Stimulated activated CD4-positive, alpha-beta T cell treated with anti-CD3 and anti-CD28 coated beads, Interleukin-1b, Interleukin-23, amount 100 ng/mL, for 4 hours (primary cell): ENCODE results near the gene VEZF1.

Source experiments
- DNase-seq, 2 donors: peaks; one replicate each; pipeline ENCODE4 v3.0.0-alpha.2; 2020; ENCODE audit warnings: low read depth in 2 of 2

VEZF1 gene

GRCh38 chr17:57987581-57988300, at the start of gene VEZF1:
Gene VEZF1, minus strand, starts transcription at chr17:57988254. Its CDS starts 143 bp downstream, at chr17:57988111.
- DNase-seq: peak; percentile 68 to 74

DNA sequence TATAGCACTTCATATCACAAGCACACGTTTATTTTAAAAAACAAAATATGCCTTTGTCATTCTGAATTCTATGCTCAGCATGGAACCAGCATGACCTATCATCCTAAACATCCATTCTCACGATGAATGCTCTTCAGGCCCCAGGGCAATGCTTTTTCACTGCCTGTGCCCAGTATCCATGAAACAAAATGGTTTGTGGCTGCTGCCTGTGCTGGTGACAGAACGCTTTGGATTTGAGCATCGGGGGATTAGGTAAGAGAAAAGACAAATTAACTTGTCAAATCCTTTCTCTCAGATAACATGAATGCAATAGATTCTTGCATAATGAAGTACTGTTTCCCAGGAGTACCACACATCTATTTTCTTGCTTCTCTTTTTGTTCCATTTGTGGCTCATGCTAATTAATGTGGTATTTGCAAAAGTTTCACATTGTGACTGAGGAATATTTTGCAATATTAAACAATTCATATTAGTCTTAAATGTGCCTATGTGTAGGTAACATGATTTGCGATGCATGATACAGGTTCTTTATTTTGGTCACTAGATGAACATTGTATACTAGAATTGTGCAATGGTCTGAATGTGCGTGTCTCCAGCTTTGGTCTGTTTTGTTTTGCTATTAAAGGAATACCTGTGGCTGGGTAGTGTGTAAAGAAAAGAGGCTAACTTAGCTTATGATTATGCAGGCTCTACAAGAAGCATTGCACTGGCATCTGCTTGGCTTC, 44.8 kb upstream of the VEZF1 start:
- DNase-seq: no peak

GRCh38 chr17:58028578-58028977, 40.5 kb upstream of the VEZF1 start:
- DNase-seq: no peak

DNA sequence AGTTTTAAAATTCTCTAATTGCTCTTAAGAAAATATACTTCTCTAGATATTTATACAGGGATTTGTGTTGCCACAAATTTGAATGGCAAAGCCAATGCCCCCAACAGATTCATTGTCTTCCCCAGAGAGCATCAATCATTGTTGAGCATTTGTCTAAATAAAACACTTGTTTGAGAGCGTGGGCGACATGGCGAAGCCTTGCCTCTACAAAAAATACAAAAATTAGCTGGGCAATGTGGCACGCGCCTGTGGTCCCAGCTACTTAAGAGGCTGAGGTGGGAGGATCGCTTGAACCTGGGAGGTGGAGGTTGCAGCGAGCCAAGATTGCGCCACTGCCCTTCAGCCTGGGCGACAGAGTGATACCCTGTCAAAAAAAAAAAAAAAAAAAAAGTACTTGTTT, 32.3 kb upstream of the VEZF1 start:
- DNase-seq: no peak

DNA sequence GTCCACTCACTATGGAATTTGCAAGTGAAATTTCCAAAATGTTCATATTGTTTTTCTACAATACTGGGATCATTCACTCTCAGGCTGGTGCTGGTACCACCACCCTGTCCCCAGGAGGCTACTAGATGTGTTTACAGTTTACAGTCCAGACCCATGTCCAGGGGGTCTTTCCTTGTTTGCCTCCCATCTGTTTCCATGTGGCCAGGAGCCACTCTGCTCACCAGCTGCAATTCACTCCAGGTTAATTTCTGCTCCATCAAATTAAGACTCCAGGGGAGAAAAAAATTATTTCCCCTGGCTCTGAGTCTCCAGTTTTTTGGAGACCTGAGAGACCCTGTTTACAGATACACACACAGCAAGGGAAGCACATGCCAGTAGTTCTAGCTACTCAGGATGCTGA, 31.5 kb upstream of the VEZF1 start:
- DNase-seq: no peak

- DNase-seq: no peak
Measured at GRCh38 chr17:58019039-58019438, 31.0 kb upstream of the VEZF1 start.

DNA sequence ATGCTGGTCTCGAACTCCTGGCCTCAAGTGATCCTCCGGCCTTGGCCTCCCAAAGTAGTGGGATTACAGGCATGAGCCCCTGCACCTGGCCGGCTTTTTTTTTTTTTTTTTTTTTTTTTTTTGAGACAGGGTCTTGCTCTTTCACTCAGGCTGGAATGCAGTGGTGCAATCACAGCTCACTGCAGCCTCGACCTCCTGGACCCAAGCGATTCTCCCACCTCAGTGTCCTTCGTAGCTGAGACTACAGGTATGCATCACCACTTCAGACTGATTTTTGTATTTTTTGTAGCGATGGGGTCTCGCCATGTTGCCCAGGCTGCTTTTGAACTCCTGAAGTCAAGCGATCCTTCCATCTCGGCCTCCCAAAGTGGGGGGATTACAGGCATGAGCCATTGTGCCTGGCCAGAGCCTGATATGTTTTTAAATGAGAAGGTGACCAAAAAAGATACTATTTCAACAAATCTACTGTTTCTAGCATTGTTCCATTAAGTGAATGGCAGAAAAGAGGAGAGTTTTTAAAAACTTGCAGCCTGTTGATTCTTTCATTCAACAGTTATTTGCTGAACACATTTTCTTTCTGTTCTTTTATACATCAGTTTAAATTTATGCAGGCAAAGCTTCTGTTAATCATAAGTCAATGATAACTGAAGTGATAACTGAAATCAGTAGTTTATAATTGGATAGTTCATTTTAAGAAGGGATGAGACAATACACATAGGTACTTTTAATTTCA, 22.2 kb upstream of the VEZF1 start:
- no peak for DNase-seq

DNA sequence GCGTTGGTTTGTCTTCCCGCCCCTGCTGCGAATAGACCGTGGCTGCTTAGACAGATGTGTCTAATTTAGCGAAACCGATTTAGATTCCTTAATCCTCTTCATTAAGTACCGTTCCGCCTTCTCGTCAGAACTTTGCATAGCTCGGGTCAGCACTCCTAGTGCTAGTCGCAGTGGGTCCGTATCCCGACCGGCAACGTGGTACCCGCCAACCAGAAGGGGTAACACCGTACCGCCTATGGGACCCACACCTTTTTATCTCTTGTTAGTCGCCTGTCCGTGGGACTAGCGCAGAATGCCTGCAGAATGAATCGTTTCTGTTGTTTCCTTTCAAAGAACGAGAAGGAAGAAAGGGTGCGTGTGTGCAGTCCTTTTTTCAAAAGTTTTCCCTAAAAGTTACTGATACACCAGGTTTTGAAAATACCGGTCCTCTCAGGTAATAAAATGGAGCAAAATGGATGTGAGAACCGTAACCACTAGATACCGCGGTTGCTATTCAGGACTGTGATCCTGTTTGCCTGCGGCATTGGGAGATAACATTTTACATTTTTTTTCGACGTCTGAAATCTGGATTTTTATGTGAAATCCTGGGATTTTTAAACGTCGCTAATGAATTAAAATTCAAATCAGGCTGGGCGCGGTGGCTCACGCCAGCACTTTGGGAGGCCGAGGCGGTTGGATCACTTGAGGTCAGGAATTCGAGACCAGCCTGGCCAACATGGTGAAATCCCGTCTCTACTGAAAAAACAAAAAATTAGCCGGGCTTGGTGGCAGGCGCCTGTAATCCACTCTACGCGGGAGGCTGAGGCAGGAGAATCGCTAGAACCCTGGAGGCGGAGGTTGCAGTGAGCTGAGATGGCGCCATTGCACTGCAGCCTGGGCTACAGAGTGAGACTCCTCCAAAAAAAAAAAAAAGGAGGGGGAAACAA, 20.0 kb upstream of the VEZF1 start:
- no peak for DNase-seq

GRCh38 chr17:58006924-58007780, 19.1 kb upstream of the VEZF1 start, which contains the start of gene SRSF1:
Gene SRSF1, minus strand, starts transcription at chr17:58007246. Its CDS starts 109 bp downstream, at chr17:58007137.
- DNase-seq: peak; percentile 95 to 96

GRCh38 chr17:58006560-58006923, 18.5 kb upstream of the VEZF1 start:
- peak; percentile 48 to 69 for DNase-seq

GRCh38 chr17:58005728-58006559, 17.9 kb upstream of the VEZF1 start:
- no peak for DNase-seq

- no peak for DNase-seq
Measured at GRCh38 chr17:58005031-58005727, 17.1 kb upstream of the VEZF1 start.

GRCh38 chr17:58004060-58004459, 16.0 kb upstream of the VEZF1 start:
- DNase-seq: no peak

GRCh38 chr17:58002973-58003372, 14.9 kb upstream of the VEZF1 start:
- no peak for DNase-seq

GRCh38 chr17:58002154-58002948, 14.3 kb upstream of the VEZF1 start:
- no peak for DNase-seq

GRCh38 chr17:58001461-58002124, 13.5 kb upstream of the VEZF1 start:
- DNase-seq: no peak

- no peak for DNase-seq
Measured at GRCh38 chr17:57999496-58000017, 11.5 kb upstream of the VEZF1 start.
